Keratinocyte (primary cell): ENCODE results near the gene FMNL2. TPM values are rescaled to one million over a fixed set of nuclear protein-coding genes. Genes with fewer than 3 reads are reported as not detected.

Experiments used
- DNase-seq: peaks from one replicate; pipeline ENCODE4 v3.0.0-alpha.2; 2011; ENCODE audit warnings: low read depth, missing footprints, low spot score
- FAIRE-seq: peaks from 2 replicates; lab custom pipeline; 2011; peaks lifted over from hg19 to GRCh38; lab: Jason Lieb, UNC
- H2AFZ ChIP-seq: 2 replicates; pipeline ENCODE4 v1.6.0; 2012; ENCODE audit warnings: low read length, control low read depth, inconsistent platforms; ENCODE audit not compliant: control insufficient read depth
- H3K27ac ChIP-seq: 2 replicates; pipeline ENCODE4 v1.5.1; 2011; ENCODE audit warnings: low read length; ENCODE audit not compliant: control insufficient read depth, insufficient read depth
- H3K27me3 ChIP-seq: 3 replicates; pipeline ENCODE4 v1.6.0; 2011; ENCODE audit warnings: low read length; ENCODE audit not compliant: control insufficient read depth, insufficient read depth; ENCODE audit errors: extremely low read depth
- H3K36me3 ChIP-seq, 2 experiments: 2 replicates in 1 of 2; 3 replicates in 1 of 2; pipeline ENCODE4 v1.5.1; 2011; ENCODE audit warnings: low read length in 2 of 2, mild to moderate bottlenecking in 1 of 2; ENCODE audit not compliant: control insufficient read depth in 2 of 2, insufficient read depth in 2 of 2; ENCODE audit errors: extremely low read depth in 1 of 2
- H3K4me1 ChIP-seq: 3 replicates; pipeline ENCODE4 v1.5.1; 2011; ENCODE audit warnings: low read length; ENCODE audit not compliant: control insufficient read depth, insufficient read depth; ENCODE audit errors: extremely low read depth
- H3K4me2 ChIP-seq: 3 replicates; pipeline ENCODE4 v1.6.0; 2011; ENCODE audit warnings: low read depth, low read length; ENCODE audit not compliant: control insufficient read depth, insufficient read depth; ENCODE audit errors: extremely low read depth
- H3K4me3 ChIP-seq, 3 experiments: fragments of 200-600 bp in 1 of 3; sonication (generic) in 1 of 3; 2 replicates in 2 of 3; 3 replicates in 1 of 3; pipeline ENCODE4 v1.5.1; 2011 to 2016; ENCODE audit warnings: low read length in 3 of 3, mild to moderate bottlenecking in 3 of 3, control low read depth in 2 of 3, inconsistent platforms in 1 of 3, low read depth in 1 of 3, mixed read lengths in 1 of 3, mixed run types in 1 of 3, moderate library complexity in 1 of 3; ENCODE audit not compliant: control insufficient read depth in 2 of 3, insufficient read depth in 2 of 3; ENCODE audit errors: extremely low read depth in 1 of 3
- H3K79me2 ChIP-seq: 2 replicates; pipeline ENCODE4 v1.6.0; 2012; ENCODE audit warnings: low read length; ENCODE audit not compliant: control insufficient read depth, insufficient read depth
- H3K9ac ChIP-seq: 3 replicates; pipeline ENCODE4 v1.6.0; 2011; ENCODE audit warnings: low read length; ENCODE audit not compliant: control insufficient read depth, insufficient read depth; ENCODE audit errors: extremely low read depth
- H3K9me1 ChIP-seq: 3 replicates; pipeline ENCODE4 v1.6.0; 2011; ENCODE audit warnings: low read length; ENCODE audit not compliant: control insufficient read depth, insufficient read depth; ENCODE audit errors: extremely low read depth
- H3K9me3 ChIP-seq: 2 replicates; pipeline ENCODE4 v1.5.1; 2012; ENCODE audit warnings: low read depth, low read length; ENCODE audit not compliant: control insufficient read depth
- H4K20me1 ChIP-seq: 3 replicates; pipeline ENCODE4 v1.6.0; 2011; ENCODE audit warnings: low read length; ENCODE audit not compliant: control insufficient read depth, insufficient read depth; ENCODE audit errors: extremely low read depth
- EZH2 ChIP-seq: IDR thresholded peaks from one replicate; pipeline ENCODE4 v1.6.1; 2012; ENCODE audit warnings: inconsistent platforms, mild to moderate bottlenecking, low read length, moderate library complexity
- dilution Hi-C: fragments of 300-500 bp; cut with MboI; formaldehyde crosslinking; loops from one replicate; pipeline ENCODE4 v1.7.0; 2020; ENCODE audit warnings: low sequenced_read_pairs; ENCODE audit not compliant: extremely low pct_ligation_motif_present
- polyA plus RNA-seq, 5 experiments: library from polyadenylated mRNA; depleted of rRNA in 3 of 5; stranded (reverse) in 3 of 5; stranded (forward) in 1 of 5; unstranded in 1 of 5; fragments of >200 nt; gene quantifications; 1 replicate in 1 of 5; 2 replicates in 3 of 5; 3 replicates in 1 of 5; pipeline versions ENCODE4 v1.2.1 to v1.2.3, GENCODE V29; 2011 to 2012; ENCODE audit warnings: missing spikeins in 2 of 5, low read depth in 1 of 5, low replicate concordance in 1 of 5
- TF ChIP-seq, protein P1 (sequence below), 3 experiments: IDR thresholded peaks in 1 of 3; conservative IDR thresholded peaks in 1 of 3; optimal IDR thresholded peaks in 1 of 3; 2 replicates in 2 of 3; 3 replicates in 1 of 3; pipeline versions ENCODE3 to v1.5.1; 2011; ENCODE audit warnings: low read length in 3 of 3, mild to moderate bottlenecking in 3 of 3, moderate library complexity in 2 of 3, control low read depth in 1 of 3, inconsistent platforms in 1 of 3; ENCODE audit not compliant: insufficient read depth in 2 of 3; ENCODE audit errors: extremely low read depth in 1 of 3

FMNL2 gene
- polyA plus RNA-seq, 1 donor (not counting 4 experiments of a cell fraction or from before 2014, with no cell fraction given): 62.7 TPM

DNA sequence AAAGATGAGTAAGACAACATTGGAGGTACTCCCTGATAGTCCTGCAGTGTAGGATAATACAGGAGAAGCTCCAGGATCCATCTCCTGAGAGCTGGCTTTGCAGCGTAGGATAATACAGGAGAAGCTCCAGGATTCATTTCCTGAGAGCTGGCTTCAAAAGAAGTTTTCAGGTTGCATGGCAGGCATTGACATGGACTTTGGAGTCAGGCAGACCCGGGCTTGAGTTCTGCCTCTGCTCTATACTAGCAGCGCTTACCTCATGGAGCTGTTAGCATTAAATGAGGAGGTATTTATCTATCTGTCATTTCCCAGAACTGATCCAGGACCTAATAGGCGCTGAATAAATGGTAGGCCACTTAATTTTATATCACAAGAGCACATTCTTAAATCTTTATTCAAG lies 97.8 kb downstream of the FMNL2 start:
- no peak for TF ChIP-seq EZH2
- TF ChIP-seq, protein P1, sequence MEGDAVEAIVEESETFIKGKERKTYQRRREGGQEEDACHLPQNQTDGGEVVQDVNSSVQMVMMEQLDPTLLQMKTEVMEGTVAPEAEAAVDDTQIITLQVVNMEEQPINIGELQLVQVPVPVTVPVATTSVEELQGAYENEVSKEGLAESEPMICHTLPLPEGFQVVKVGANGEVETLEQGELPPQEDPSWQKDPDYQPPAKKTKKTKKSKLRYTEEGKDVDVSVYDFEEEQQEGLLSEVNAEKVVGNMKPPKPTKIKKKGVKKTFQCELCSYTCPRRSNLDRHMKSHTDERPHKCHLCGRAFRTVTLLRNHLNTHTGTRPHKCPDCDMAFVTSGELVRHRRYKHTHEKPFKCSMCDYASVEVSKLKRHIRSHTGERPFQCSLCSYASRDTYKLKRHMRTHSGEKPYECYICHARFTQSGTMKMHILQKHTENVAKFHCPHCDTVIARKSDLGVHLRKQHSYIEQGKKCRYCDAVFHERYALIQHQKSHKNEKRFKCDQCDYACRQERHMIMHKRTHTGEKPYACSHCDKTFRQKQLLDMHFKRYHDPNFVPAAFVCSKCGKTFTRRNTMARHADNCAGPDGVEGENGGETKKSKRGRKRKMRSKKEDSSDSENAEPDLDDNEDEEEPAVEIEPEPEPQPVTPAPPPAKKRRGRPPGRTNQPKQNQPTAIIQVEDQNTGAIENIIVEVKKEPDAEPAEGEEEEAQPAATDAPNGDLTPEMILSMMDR (optimal IDR thresholded peaks at IDR 0.05 in 1 of 3, IDR thresholded peaks at IDR 0.05 in 1 of 3, conservative IDR thresholded peaks at IDR 0.05 in 1 of 3; ENCODE audit: extremely low read depth in 1 of 3, insufficient read depth in 2 of 3, low read length in 3 of 3): no peak
- Histone ChIP-seq H3K4me3 (no peak overlapping the region), H3K27ac (peak overlapping the region; percentile 86), H3K4me1 (peaks cover 34% of the 10 kb centered on the region), H3K9me1 (peaks cover 2% of the 10 kb centered on the region), H3K9me3 (no peaks in the 10 kb centered on the region), H3K79me2 (peaks cover 90% of the 10 kb centered on the region), H3K4me2 (peak overlapping the region; percentile 29), H3K36me3 (no peaks in the 10 kb centered on the region), H2AFZ (no peak overlapping the region), H3K27me3 (no peaks in the 10 kb centered on the region), H4K20me1 (no peaks in the 10 kb centered on the region), H3K9ac (peak overlapping the region; percentile 1)
- DNase-seq: no peak
- dilution Hi-C loops: no loop called here
- FAIRE-seq: peak; percentile 43

DNA sequence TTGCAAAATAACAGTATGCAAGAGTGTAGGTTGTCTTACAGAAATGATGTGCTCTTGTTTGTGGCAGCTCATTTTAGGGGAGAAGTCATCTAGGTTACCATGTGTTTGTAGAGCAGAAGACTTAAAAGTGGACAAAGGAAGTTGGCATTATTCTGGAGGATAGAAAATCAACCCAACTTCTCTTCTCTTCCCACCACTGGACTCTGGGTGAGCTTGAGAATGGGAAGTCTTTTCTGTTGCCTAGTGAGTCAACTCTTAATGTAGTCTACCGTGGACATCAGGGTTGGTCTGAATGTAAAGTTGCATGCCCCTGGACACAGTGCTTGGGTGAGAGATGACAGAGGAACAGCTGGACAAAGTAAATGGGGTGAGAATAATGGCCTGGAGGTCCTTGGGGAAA lies 98.3 kb downstream of the FMNL2 start:
- H3K9ac ChIP-seq: no peak overlapping the region
- no peaks in the 10 kb centered on the region for H3K9me3 ChIP-seq
- dilution Hi-C loops: no loop called here
- H3K36me3 ChIP-seq: no peaks in the 10 kb centered on the region
- no peak for FAIRE-seq
- no peak overlapping the region for H3K27ac ChIP-seq
- peaks cover 2% of the 10 kb centered on the region for H3K9me1 ChIP-seq
- TF ChIP-seq EZH2: no peak
- TF ChIP-seq, protein P1 (optimal IDR thresholded peaks at IDR 0.05 in 1 of 3, IDR thresholded peaks at IDR 0.05 in 1 of 3, conservative IDR thresholded peaks at IDR 0.05 in 1 of 3; ENCODE audit: extremely low read depth in 1 of 3, insufficient read depth in 2 of 3, low read length in 3 of 3): no peak
- DNase-seq: no peak
- H3K27me3 ChIP-seq: no peaks in the 10 kb centered on the region
- H2AFZ ChIP-seq: no peak overlapping the region
- no peaks in the 10 kb centered on the region for H4K20me1 ChIP-seq
- peaks cover 32% of the 10 kb centered on the region for H3K4me1 ChIP-seq
- H3K79me2 ChIP-seq: peaks cover 90% of the 10 kb centered on the region
- no peak overlapping the region for H3K4me3 ChIP-seq
- H3K4me2 ChIP-seq: no peak overlapping the region
